Mucosa of descending colon (tissue), 3 donors: ENCODE results near the gene CELF2. TPM values are rescaled to one million over a fixed set of nuclear protein-coding genes. Genes with fewer than 3 reads are reported as not detected.
A peak's percentile ranks its signal among the peaks of the same experiment; 100 is the strongest.
"Not testable (repeated sequence)": the region's sequence is repeated elsewhere in the genome, so short reads cannot be mapped to it uniquely, and the experiment has no call there.

Source experiments
- ATAC-seq: fragments of 200-7000 bp; cut with Tn5 transposase; one replicate; pipeline ENCODE4 v1.9.1; 2020; ENCODE audit warnings: mild to moderate bottlenecking, moderate library complexity
- DNase-seq, 3 donors: peaks; one replicate each; pipeline ENCODE4 v3.0.0-alpha.2; 2020
- H3K36me3 ChIP-seq: fragments of 200-600 bp; one replicate; pipeline ENCODE4 v1.8.0; 2021; ENCODE audit warnings: low read depth, mild to moderate bottlenecking
- H3K4me1 ChIP-seq: fragments of 200-600 bp; one replicate; pipeline ENCODE4 v1.8.0; 2021; ENCODE audit warnings: low read depth, mild to moderate bottlenecking
- H3K4me3 ChIP-seq: fragments of 200-600 bp; one replicate; pipeline ENCODE4 v1.8.0; 2021; ENCODE audit warnings: mild to moderate bottlenecking
- H3K9me3 ChIP-seq: fragments of 200-600 bp; one replicate; pipeline ENCODE4 v1.8.0; 2021; ENCODE audit warnings: mild to moderate bottlenecking
- intact Hi-C, 2 donors: fragments of 100-400 bp; cut with DNase I in 1 of 2; cut with micrococcal nuclease in 1 of 2; formaldehyde crosslinking; loops; one replicate each; pipeline versions ENCODE4 v1.11.0 to v1.11.1; 2022; cut with DNase I, micrococcal nuclease
- total RNA-seq, 3 donors: library from RNA; stranded (reverse); fragmentation: NEBNext Ultra II Directional in 2 of 3; extraction: Animal tissue kit (Norgen Biotek cat#: 25700) in 2 of 3; gene quantifications; one replicate each; pipeline versions ENCODE4 v1.2.1 to v1.2.4, GENCODE V29; 2021 to 2023
- TF ChIP-seq, protein P1 (sequence below): fragments of 200-600 bp; IDR thresholded peaks from one replicate; pipeline ENCODE4 v1.8.0; 2022; ENCODE audit warnings: antibody characterized with exemption, mild to moderate bottlenecking
- donor health status: DM: no; HTN: no; CAD: no; lungs with moderate emphysema.
- donor health status: DM: no; HTN: no; CAD: no.
- donor health status: DM: no; HTN: yes; CAD: no.

The CELF2 gene
- total RNA-seq, 3 donors from 2014 or later, result 31.4 to 56.5 (median 36.1) TPM

DNA sequence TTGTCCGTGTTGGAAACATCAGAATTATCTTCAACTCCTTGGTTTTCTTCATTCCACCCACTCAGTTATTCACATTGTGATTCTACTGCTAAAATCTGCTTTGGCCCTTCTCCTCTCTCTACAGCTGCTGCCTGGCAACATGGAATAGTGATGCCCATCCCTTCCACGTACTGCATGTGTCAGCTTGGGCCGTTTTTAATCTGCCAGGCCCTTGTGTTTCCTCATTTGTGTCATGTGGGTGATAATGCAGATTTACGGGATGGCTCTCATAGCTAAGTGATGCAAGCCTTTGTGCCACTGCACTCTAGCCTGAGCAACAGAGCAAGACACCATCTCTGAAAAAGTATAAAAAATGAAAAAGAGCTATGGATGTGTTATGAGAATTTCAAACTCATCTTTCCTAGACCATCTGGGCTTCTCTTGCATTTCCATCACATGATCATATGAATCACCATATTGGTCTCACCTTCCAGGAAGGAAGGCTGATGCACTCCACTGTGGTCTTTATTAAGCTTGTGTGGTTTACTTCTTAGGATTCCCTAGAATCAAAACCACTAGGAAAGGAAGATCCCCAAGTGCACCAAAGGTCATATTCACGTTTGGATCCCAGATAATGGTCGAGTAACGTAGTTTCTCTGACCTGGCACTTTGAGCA lies 20.6 kb upstream of the CELF2 start:
- intact Hi-C loops, result no loop called here
- Histone ChIP-seq H3K4me3 (no peak overlapping the region), H3K4me1 (no peaks in the 10 kb centered on the region), H3K9me3 (no peaks in the 10 kb centered on the region), H3K36me3 (no peaks in the 10 kb centered on the region)
- TF ChIP-seq, protein P1, sequence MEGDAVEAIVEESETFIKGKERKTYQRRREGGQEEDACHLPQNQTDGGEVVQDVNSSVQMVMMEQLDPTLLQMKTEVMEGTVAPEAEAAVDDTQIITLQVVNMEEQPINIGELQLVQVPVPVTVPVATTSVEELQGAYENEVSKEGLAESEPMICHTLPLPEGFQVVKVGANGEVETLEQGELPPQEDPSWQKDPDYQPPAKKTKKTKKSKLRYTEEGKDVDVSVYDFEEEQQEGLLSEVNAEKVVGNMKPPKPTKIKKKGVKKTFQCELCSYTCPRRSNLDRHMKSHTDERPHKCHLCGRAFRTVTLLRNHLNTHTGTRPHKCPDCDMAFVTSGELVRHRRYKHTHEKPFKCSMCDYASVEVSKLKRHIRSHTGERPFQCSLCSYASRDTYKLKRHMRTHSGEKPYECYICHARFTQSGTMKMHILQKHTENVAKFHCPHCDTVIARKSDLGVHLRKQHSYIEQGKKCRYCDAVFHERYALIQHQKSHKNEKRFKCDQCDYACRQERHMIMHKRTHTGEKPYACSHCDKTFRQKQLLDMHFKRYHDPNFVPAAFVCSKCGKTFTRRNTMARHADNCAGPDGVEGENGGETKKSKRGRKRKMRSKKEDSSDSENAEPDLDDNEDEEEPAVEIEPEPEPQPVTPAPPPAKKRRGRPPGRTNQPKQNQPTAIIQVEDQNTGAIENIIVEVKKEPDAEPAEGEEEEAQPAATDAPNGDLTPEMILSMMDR, result no peak
- no peak for ATAC-seq
- DNase-seq, result no peak

GRCh38 chr10:10999501-10999900 lies 18.2 kb upstream of the CELF2 start:
- not testable (repeated sequence) for DNase-seq

DNA sequence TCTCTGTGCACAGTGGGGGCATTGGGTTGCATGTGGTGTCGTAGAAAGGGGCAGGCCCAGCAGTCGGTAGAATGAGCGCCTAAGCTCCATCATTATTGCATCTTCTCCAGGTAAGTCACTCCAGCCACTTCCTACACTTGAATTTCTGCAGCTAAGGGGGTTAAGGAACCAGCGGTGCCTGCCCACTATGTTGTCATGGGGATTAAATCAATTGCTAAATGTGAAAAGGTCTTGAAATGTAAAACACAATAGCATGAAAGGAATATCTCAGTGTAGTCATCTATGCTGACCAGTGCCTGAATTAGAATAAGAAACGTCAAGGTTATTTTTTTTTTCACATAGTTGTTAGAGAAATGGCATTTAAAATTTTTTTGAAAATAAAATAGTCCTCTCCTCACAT lies 15.2 kb upstream of the CELF2 start:
- no peaks in the 10 kb centered on the region for H3K4me1 ChIP-seq
- no peak overlapping the region for H3K4me3 ChIP-seq
- no peaks in the 10 kb centered on the region for H3K9me3 ChIP-seq
- ATAC-seq, result no peak
- TF ChIP-seq, protein P1, result no peak
- H3K36me3 ChIP-seq, result no peaks in the 10 kb centered on the region
- no peak for DNase-seq
- intact Hi-C loops, result no loop called here

More at GRCh38 chr10:10999501-10999900, 18.2 kb upstream of the CELF2 start:
- H3K4me3 ChIP-seq, intact Hi-C loops, H3K36me3 ChIP-seq, H3K9me3 ChIP-seq, ATAC-seq, H3K4me1 ChIP-seq: not testable (repeated sequence)

DNA sequence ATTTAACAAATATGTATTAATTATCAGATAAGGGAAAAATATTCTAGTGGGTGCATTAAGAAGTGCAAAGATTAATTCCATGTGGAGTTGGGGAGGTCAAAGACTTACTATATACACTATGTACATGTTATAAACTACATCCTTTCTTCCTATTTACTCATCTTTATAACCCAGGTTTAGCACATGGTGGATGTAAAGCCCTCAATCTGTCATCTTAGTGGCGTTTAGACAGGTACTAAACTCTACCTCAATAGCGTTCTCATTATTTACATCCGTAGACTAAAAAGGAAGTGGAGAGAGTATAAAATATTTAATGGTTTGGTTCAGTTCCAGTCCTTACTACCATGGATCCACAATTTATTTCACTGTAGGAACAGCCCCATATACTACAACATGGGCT lies 14.8 kb upstream of the CELF2 start:
- no peaks in the 10 kb centered on the region for H3K4me1 ChIP-seq
- no peaks in the 10 kb centered on the region for H3K9me3 ChIP-seq
- no peak overlapping the region for H3K4me3 ChIP-seq
- ATAC-seq, result peak; percentile 84
- H3K36me3 ChIP-seq, result no peaks in the 10 kb centered on the region
- DNase-seq, result no peak
- TF ChIP-seq, protein P1, result no peak
- intact Hi-C loops, result no loop called here

DNA sequence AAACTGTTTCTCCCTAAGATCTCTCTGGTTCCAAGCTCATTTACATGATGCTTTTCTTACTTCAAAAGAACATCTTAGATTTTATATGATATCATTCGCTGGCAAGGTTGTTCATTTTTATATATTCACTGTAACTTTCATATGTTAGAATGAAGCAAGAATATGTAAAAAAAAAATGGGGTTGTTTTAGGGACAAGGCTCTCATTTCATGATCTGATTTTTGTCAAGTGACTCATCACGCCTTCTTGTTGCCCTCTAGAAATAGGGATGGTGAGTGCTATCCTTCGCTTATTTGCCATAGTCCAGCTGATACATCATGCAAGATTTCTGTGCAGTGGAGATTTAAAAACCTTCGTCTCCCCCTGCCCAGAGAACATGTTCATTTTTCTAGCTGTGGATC lies 14.0 kb upstream of the CELF2 start:
- intact Hi-C loops, result no loop called here
- no peak overlapping the region for H3K4me3 ChIP-seq
- DNase-seq, result no peak
- no peaks in the 10 kb centered on the region for H3K9me3 ChIP-seq
- H3K4me1 ChIP-seq, result no peaks in the 10 kb centered on the region
- TF ChIP-seq, protein P1, result no peak
- no peaks in the 10 kb centered on the region for H3K36me3 ChIP-seq
- no peak for ATAC-seq

DNA sequence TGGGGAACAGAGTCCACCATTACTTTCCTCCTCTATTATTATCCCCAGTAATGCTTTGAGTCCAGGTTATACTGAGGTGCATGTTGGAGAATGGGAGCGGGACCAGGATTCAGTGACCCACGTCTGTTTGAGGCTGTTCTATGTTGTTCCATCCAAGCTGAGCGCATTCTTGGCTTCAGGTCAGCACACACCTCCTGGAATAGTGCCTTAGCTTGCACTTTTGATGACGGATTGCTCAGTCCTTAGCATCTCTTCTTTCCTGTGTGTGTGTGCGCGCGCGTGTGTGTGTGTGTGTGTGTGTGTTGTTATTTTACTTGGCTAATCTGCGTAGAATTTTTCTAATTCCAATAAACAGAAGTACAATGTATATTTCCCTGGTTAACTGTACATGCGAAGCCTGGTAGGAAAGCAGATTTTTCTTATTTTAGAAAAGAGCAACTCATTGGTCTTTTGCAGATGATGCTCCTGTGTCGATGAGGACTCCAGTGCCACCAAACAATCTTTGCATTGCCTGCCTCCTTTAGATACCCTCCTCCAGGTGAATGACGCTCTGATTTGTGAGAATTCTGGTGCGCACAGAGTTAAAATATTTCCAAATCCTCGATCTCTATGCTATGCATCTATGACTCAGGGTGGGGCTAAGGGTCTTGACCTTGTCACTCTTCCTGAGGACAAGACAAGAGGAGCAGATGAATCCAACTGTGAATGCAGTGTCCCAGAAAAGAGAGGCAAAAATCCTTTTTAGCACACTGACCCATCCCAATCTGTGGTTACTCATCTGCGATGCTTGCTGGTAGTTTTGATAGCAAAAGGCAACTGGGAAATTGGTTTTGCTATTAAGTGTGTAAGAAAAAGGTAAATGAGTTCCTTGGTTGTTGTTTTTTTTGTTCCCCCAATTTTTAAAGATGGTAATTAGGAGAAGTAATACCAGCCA lies 13.3 kb upstream of the CELF2 start:
- intact Hi-C loops, result no loop called here
- no peak for DNase-seq
- no peak overlapping the region for H3K4me3 ChIP-seq
- ATAC-seq, result no peak
- no peaks in the 10 kb centered on the region for H3K4me1 ChIP-seq
- TF ChIP-seq, protein P1, result no peak
- no peaks in the 10 kb centered on the region for H3K36me3 ChIP-seq
- H3K9me3 ChIP-seq, result no peaks in the 10 kb centered on the region
